Cardiac muscle cell (in vitro differentiated cells and primary cell): ENCODE results near the gene VAV3. TPM values are rescaled to one million over a fixed set of nuclear protein-coding genes. Genes with fewer than 3 reads are reported as not detected.

ENCODE experiments used
- DNase-seq, 2 donors: peaks; one replicate each; pipeline versions ENCODE4 v3.0.0 to v3.0.0-alpha.2; 2010 to 2017; ENCODE audit warnings: low read depth in 1 of 2, low spot score in 1 of 2
- H3K27ac ChIP-seq: fragments of 200-600 bp; sonication (generic); 2 replicates; pipeline ENCODE4 v1.5.1; 2016
- H3K27me3 ChIP-seq: fragments of 200-600 bp; sonication (generic); 2 replicates; pipeline ENCODE4 v1.6.0; 2016; ENCODE audit warnings: control low read depth
- H3K36me3 ChIP-seq: fragments of 200-600 bp; sonication (generic); 2 replicates; pipeline ENCODE4 v1.5.1; 2016; ENCODE audit warnings: control low read depth
- H3K4me1 ChIP-seq: fragments of 200-600 bp; sonication (generic); 2 replicates; pipeline ENCODE4 v1.8.1; 2017; ENCODE audit warnings: low read depth, mild to moderate bottlenecking, mixed run types
- H3K4me3 ChIP-seq: fragments of 200-600 bp; sonication (generic); 2 replicates; pipeline ENCODE4 v1.5.1; 2016; ENCODE audit warnings: mild to moderate bottlenecking
- H3K9me3 ChIP-seq: fragments of 200-600 bp; sonication (generic); 2 replicates; pipeline ENCODE4 v1.5.1; 2017; ENCODE audit warnings: low read depth, mild to moderate bottlenecking, control low read depth
- polyA plus RNA-seq: library from polyadenylated mRNA; unstranded; fragments of >200 nt; fragmentation: Nextera tagmentation; extraction: Ambion mirVana; gene quantifications from 2 replicates; pipeline ENCODE4 v1.2.1, GENCODE V29; 2016
- total RNA-seq: library from RNA; depleted of rRNA; stranded (reverse); fragments of >200 nt; gene quantifications from 2 replicates; pipeline ENCODE4 v1.2.3, GENCODE V29; 2016
- TF ChIP-seq, protein P1 (sequence below): IDR thresholded peaks from 2 replicates; pipeline ENCODE4 v1.5.1; 2012; ENCODE audit warnings: low read depth, mild to moderate bottlenecking, low read length

VAV3 gene
- total and polyA plus RNA-seq, 2 experiments from 2014 or later, result 0.33 to 0.86 TPM

DNA sequence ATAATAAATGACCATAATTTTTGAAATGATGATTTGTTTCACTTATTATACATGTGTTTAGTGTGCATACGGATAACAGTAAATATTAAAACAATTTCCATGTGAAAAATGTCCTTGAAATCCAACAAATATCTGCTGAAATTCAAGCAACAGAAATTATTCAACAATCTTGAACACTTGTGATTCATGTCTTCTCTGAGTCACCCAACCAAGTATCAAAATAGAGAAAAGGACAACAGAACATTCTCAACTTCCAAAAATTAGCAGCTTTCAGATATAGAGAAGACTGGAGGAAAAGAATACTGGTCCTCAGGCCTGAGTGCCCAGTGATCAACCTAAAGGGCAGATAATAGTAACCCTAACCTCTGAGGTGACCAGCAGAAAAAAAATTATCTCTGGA, 90.8 kb downstream of the VAV3 start:
- Histone ChIP-seq H3K4me3 (no peak overlapping the region), H3K36me3 (no peaks in the 10 kb centered on the region), H3K27me3 (peaks cover 37% of the 10 kb centered on the region), H3K9me3 (no peaks in the 10 kb centered on the region), H3K27ac (no peak overlapping the region), H3K4me1 (no peaks in the 10 kb centered on the region)
- TF ChIP-seq, protein P1, sequence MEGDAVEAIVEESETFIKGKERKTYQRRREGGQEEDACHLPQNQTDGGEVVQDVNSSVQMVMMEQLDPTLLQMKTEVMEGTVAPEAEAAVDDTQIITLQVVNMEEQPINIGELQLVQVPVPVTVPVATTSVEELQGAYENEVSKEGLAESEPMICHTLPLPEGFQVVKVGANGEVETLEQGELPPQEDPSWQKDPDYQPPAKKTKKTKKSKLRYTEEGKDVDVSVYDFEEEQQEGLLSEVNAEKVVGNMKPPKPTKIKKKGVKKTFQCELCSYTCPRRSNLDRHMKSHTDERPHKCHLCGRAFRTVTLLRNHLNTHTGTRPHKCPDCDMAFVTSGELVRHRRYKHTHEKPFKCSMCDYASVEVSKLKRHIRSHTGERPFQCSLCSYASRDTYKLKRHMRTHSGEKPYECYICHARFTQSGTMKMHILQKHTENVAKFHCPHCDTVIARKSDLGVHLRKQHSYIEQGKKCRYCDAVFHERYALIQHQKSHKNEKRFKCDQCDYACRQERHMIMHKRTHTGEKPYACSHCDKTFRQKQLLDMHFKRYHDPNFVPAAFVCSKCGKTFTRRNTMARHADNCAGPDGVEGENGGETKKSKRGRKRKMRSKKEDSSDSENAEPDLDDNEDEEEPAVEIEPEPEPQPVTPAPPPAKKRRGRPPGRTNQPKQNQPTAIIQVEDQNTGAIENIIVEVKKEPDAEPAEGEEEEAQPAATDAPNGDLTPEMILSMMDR, result no peak
- DNase-seq, result peak in 1 of 2 donors; percentile 16

DNA sequence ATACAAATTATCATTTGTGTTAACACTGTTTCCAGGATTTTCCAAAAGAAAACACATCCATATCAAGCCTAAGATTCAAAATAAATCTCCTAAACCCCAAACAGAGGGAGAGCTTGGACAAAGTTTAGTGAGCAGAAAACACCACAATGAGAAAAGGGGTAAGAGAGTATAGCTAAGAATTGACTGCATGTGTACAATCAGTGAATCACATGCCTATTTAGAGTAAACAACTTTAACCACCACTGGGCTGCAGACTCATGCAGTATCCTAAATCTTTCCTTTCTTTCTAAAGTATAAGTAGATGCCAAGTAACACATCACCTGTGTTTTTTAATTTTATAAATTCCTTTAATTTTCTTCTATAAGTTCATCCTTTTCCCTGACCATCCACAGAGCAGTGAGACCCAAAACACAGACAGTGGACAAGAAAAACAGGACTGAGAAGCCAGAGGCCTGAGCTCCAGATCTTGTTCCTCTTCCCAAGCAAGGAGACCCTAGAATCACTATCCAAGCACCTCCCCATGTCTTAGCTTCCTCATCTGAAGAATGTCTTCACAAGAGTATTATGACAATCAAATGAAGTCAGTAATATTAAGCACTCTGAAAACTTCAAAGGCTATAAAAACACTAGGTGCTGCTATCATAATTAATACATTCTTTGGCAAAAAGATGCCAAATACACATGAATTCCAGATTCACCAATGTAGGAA, 93.1 kb downstream of the VAV3 start:
- Histone ChIP-seq H3K4me1 (no peaks in the 10 kb centered on the region), H3K27me3 (peaks cover 57% of the 10 kb centered on the region), H3K27ac (no peak overlapping the region), H3K4me3 (no peak overlapping the region), H3K9me3 (no peaks in the 10 kb centered on the region), H3K36me3 (no peaks in the 10 kb centered on the region)
- no peak for DNase-seq
- TF ChIP-seq, protein P1, result no peak

DNA sequence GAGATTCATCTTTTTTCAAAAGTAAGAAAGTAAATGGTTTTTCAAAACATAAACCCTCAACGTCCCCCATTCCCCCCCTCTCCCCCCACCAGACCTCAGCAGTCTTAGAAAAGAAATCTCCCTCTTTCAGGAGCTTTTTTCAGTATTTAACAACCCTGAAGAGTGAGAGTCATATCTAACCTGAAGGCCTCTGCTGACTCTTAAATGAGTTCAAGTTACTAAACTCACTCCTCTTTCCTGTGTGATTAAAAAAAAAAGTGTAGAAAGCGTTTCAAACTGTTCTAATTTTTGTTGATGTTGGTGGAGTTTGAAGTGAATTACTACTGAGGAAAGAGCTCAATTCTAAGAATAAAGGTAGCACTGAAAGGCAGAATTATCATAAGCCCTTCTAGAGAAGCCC, 93.7 kb downstream of the VAV3 start:
- Histone ChIP-seq H3K27me3 (peaks cover 57% of the 10 kb centered on the region), H3K4me3 (no peak overlapping the region), H3K27ac (no peak overlapping the region), H3K4me1 (no peaks in the 10 kb centered on the region), H3K9me3 (no peaks in the 10 kb centered on the region), H3K36me3 (no peaks in the 10 kb centered on the region)
- no peak for DNase-seq
- TF ChIP-seq, protein P1, result no peak

DNA sequence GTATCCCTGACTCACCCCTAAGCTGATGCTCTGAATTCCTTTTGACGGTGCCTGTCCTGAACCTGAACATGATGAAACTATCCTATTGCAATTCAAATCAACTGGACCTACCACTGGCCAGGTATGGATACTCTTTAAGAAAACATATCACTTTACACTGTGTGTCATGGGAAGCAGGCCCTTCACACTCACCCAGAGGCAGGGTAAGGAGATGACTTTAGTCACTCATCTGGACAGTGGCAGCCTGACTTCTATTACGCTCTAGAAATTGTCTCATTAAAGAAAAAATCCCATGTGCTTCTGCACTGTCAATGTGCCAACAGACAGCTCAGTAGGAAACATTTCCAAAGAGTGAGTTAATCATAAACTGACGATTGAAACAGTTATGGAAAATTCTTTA, 94.3 kb downstream of the VAV3 start:
- H3K27ac ChIP-seq, result no peak overlapping the region
- no peaks in the 10 kb centered on the region for H3K4me1 ChIP-seq
- peaks cover 57% of the 10 kb centered on the region for H3K27me3 ChIP-seq
- H3K4me3 ChIP-seq, result no peak overlapping the region
- DNase-seq, result peak in 1 of 2 donors; percentile 54
- no peaks in the 10 kb centered on the region for H3K9me3 ChIP-seq
- TF ChIP-seq, protein P1, result no peak
- no peaks in the 10 kb centered on the region for H3K36me3 ChIP-seq

DNA sequence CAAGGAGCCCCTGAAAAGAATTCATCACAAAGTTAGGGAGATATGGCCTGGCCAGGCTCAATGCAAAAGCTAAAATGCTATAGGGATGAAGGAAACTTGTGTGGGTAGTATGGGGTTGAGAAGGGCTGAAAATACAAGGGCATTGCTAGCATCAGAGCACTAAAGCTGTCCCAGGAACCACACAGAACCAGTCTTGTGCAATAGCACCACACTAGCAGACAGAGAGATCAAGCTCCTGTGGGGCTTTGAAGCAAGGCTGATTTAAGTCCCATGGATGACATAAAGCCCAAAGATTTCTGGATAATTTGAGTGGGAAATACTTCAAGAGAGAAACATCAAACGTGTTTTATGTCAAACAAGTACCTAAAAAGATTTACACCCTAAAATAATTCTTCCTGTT, 97.1 kb downstream of the VAV3 start:
- Histone ChIP-seq H3K4me1 (peaks cover 4% of the 10 kb centered on the region), H3K4me3 (no peak overlapping the region), H3K27me3 (peaks cover 48% of the 10 kb centered on the region), H3K9me3 (no peaks in the 10 kb centered on the region), H3K36me3 (no peaks in the 10 kb centered on the region), H3K27ac (no peak overlapping the region)
- TF ChIP-seq, protein P1, result no peak
- DNase-seq, result no peak

DNA sequence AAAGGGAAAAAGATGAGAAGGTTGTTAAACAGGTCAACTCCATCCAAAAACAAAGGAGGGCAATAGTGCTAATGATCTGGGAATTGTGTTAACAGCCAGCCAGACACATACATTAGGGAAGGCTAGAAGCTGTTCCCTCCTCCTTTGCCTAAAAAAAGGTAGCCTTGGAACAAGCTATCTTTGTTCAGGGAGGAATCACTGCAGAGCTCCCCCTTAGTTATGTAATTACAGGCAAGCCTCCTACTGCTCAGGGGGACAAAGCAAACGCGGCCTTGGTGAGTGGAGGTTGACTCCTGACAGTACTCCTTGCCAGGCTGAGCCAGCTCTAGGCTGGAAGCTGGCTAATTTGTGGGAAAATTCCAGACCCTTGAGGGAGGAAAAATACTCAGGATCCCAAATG, 97.6 kb downstream of the VAV3 start:
- Histone ChIP-seq H3K27ac (no peak overlapping the region), H3K27me3 (peaks cover 45% of the 10 kb centered on the region), H3K4me3 (no peak overlapping the region), H3K9me3 (no peaks in the 10 kb centered on the region), H3K36me3 (no peaks in the 10 kb centered on the region), H3K4me1 (peaks cover 4% of the 10 kb centered on the region)
- TF ChIP-seq, protein P1, result no peak
- DNase-seq, result no peak
